MM.1S (cell line): ENCODE results near the gene ADCY9.

ENCODE experiments used
- DNase-seq: peaks from one replicate; pipeline ENCODE4 v3.0.0-alpha.2; 2015
- H2AFZ ChIP-seq: fragments of 300-600 bp; sonication (generic); 2 replicates; pipeline ENCODE4 v1.6.0; 2016; ENCODE audit warnings: antibody characterized with exemption, low read length
- H3F3A ChIP-seq: fragments of 300-600 bp; sonication (generic); 2 replicates; pipeline ENCODE4 v1.6.1; 2016; ENCODE audit warnings: mild to moderate bottlenecking, antibody characterized with exemption, low read length, moderate library complexity, mixed read lengths; ENCODE audit not compliant: insufficient read depth
- H3K27ac ChIP-seq: fragments of 300-600 bp; sonication (generic); 2 replicates; pipeline ENCODE4 v1.5.1; 2016; ENCODE audit warnings: mild to moderate bottlenecking, low read length
- H3K27me3 ChIP-seq: fragments of 300-600 bp; sonication (generic); replicated peaks from 2 replicates; pipeline ENCODE4 v1.6.0; 2016; ENCODE audit warnings: low read length; ENCODE audit not compliant: insufficient read depth
- H3K36me3 ChIP-seq: fragments of 300-600 bp; sonication (generic); replicated peaks from 2 replicates; pipeline ENCODE4 v1.6.1; 2016; ENCODE audit warnings: mild to moderate bottlenecking, low read length, mixed read lengths; ENCODE audit not compliant: insufficient read depth
- H3K4me1 ChIP-seq: fragments of 300-600 bp; sonication (generic); 2 replicates; pipeline ENCODE4 v1.6.1; 2016; ENCODE audit warnings: low read length, mixed read lengths
- H3K4me2 ChIP-seq: fragments of 300-600 bp; sonication (generic); 2 replicates; pipeline ENCODE4 v1.6.0; 2016; ENCODE audit warnings: low read depth, low read length
- H3K4me3 ChIP-seq: fragments of 300-600 bp; sonication (generic); 2 replicates; pipeline ENCODE4 v1.5.1; 2016; ENCODE audit warnings: low read length, mixed read lengths
- H3K79me2 ChIP-seq: fragments of 300-600 bp; sonication (generic); 2 replicates; pipeline ENCODE4 v1.6.1; 2016; ENCODE audit warnings: mixed run types, low read length, mixed read lengths
- H3K9ac ChIP-seq: fragments of 300-600 bp; sonication (generic); 2 replicates; pipeline ENCODE4 v1.6.1; 2016; ENCODE audit warnings: low read length, mixed read lengths
- H3K9me2 ChIP-seq: fragments of 300-600 bp; sonication (generic); replicated peaks from 2 replicates; pipeline ENCODE4 v1.6.1; 2016; ENCODE audit warnings: mild to moderate bottlenecking, low read length, mixed read lengths; ENCODE audit not compliant: insufficient read depth
- H3K9me3 ChIP-seq: fragments of 300-600 bp; sonication (generic); replicated peaks from 2 replicates; pipeline ENCODE4 v1.6.1; 2016; ENCODE audit warnings: mild to moderate bottlenecking, low read length, mixed read lengths; ENCODE audit not compliant: insufficient read depth
- H4K20me1 ChIP-seq: fragments of 300-600 bp; sonication (generic); 2 replicates; pipeline ENCODE4 v1.6.1; 2016; ENCODE audit warnings: mild to moderate bottlenecking, low read length, moderate library complexity, mixed read lengths; ENCODE audit not compliant: insufficient read depth
- CTCF ChIP-seq: fragments of 300-600 bp; sonication (generic); IDR thresholded peaks from 2 replicates; pipeline ENCODE4 v1.5.1; 2016; ENCODE audit warnings: antibody characterized with exemption, low read length, mixed read lengths
- EZH2 ChIP-seq: fragments of 300-600 bp; sonication (generic); optimal IDR thresholded peaks from 2 replicates; pipeline ENCODE3; 2017; ENCODE audit warnings: low read depth, mild to moderate bottlenecking, antibody characterized with exemption, low read length, mixed read lengths
- EZH2phosphoT487 ChIP-seq: fragments of 300-600 bp; sonication (generic); IDR thresholded peaks from 2 replicates; pipeline ENCODE4 v1.6.1; 2018; ENCODE audit warnings: antibody characterized with exemption, low read length

ADCY9 gene

GRCh38 chr16:4101421-4102219 is 14.6 kb downstream of the ADCY9 start:
- no peaks in the 10 kb centered on the region for H3F3A ChIP-seq
- TF ChIP-seq EZH2 (no peak), CTCF (no peak), EZH2phosphoT487 (no peak)
- DNase-seq, result no peak
- H3K36me3 ChIP-seq, result no peaks in the 10 kb centered on the region
- no peak overlapping the region for H3K27ac ChIP-seq
- H3K4me3 ChIP-seq, result no peak overlapping the region
- no peaks in the 10 kb centered on the region for H3K4me1 ChIP-seq
- no peak overlapping the region for H2AFZ ChIP-seq
- no peaks in the 10 kb centered on the region for H3K79me2 ChIP-seq
- no peaks in the 10 kb centered on the region for H3K9me3 ChIP-seq
- peaks cover 11% of the 10 kb centered on the region for H3K27me3 ChIP-seq
- no peaks in the 10 kb centered on the region for H4K20me1 ChIP-seq
- no peaks in the 10 kb centered on the region for H3K9me2 ChIP-seq
- H3K4me2 ChIP-seq, result no peak overlapping the region
- H3K9ac ChIP-seq, result no peak overlapping the region

DNA sequence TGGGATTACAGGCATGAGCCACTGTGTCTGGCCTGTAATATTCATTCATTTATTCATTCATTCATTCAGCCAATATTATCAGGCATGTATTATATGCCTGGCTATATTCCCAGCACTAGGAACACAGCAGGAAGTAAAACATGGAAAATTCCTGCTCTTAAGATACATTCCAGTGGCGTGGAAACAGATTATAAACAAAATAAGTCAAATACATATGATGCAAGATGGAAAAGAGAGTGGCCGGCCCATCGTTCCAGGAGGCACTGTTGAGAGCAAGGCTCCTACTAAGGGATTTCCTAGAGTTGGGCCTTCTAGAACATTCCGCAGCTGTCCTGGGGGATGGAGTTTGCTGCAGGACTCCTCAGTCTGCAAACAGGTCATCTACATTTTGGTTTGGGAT is 17.7 kb downstream of the ADCY9 start:
- H3K9me2 ChIP-seq, result no peaks in the 10 kb centered on the region
- H2AFZ ChIP-seq, result no peak overlapping the region
- H3K9ac ChIP-seq, result no peak overlapping the region
- H3K36me3 ChIP-seq, result no peaks in the 10 kb centered on the region
- H3K4me1 ChIP-seq, result no peaks in the 10 kb centered on the region
- no peak overlapping the region for H3K4me2 ChIP-seq
- H4K20me1 ChIP-seq, result no peaks in the 10 kb centered on the region
- H3K27me3 ChIP-seq, result no peaks in the 10 kb centered on the region
- no peaks in the 10 kb centered on the region for H3F3A ChIP-seq
- DNase-seq, result no peak
- TF ChIP-seq EZH2phosphoT487, result no peak
- TF ChIP-seq CTCF, result no peak
- H3K79me2 ChIP-seq, result no peaks in the 10 kb centered on the region
- H3K4me3 ChIP-seq, result no peak overlapping the region
- H3K9me3 ChIP-seq, result no peaks in the 10 kb centered on the region
- no peak overlapping the region for H3K27ac ChIP-seq

- Histone ChIP-seq H3K4me2 (no peak overlapping the region), H3K9ac (no peak overlapping the region), H3K79me2 (no peaks in the 10 kb centered on the region), H3K27me3 (peaks cover 3% of the 10 kb centered on the region; the same call in 1 of the 2 replicates), H2AFZ (no peak overlapping the region), H3K4me3 (no peak overlapping the region), H3F3A (no peaks in the 10 kb centered on the region), H3K9me3 (no peaks in the 10 kb centered on the region), H3K4me1 (no peaks in the 10 kb centered on the region), H3K36me3 (no peaks in the 10 kb centered on the region), H3K9me2 (no peaks in the 10 kb centered on the region), H3K27ac (no peak overlapping the region), H4K20me1 (no peaks in the 10 kb centered on the region)
- no peak for DNase-seq
- TF ChIP-seq EZH2phosphoT487 (no peak), CTCF (no peak), EZH2 (no peak)
These were observed 18.4 kb downstream of the ADCY9 start for GRCh38 chr16:4097826-4098240.
